ENCODE measurements around the gene C14orf132.

GRCh38 chr14:96086574-96087077 lies 47.5 kb downstream of the C14orf132 start:
- TF ChIP-seq POLR2A (IDR thresholded peaks at IDR 0.05) = no peak
- no peak for TF ChIP-seq POLR2AphosphoS5 (IDR thresholded peaks at IDR 0.05; ENCODE audit: insufficient read depth in 1 of 2, low read depth in 1 of 2)
